Pancreas (tissue), 10 donors: ENCODE measurements around the gene GBX1. TPM values are rescaled to one million over a fixed set of nuclear protein-coding genes. Genes with fewer than 3 reads are reported as not detected.

ENCODE experiments used
- ATAC-seq, 4 donors: fragments of 200-7000 bp; cut with Tn5 transposase; one replicate each; pipeline versions ENCODE4 v1.8.0 to v1.9.1; 2020; ENCODE audit warnings: mild to moderate bottlenecking in 4 of 4, moderate library complexity in 4 of 4
- DNase-seq, 6 donors: peaks; one replicate each; pipeline ENCODE4 v3.0.0-alpha.2; 2020
- FAIRE-seq: peaks from 2 replicates; lab custom pipeline; 2012; peaks lifted over from hg19 to GRCh38; lab: Jason Lieb, UNC
- H3K27ac ChIP-seq, 4 donors: fragments of 200-600 bp; sonication (generic); 1 replicate in 3 of 4; 2 replicates in 1 of 4; pipeline versions ENCODE4 v1.5.0 to v1.8.0; 2020
- H3K27me3 ChIP-seq, 4 donors: fragments of 200-600 bp; one replicate each; pipeline ENCODE4 v1.8.0; 2021
- H3K36me3 ChIP-seq, 3 donors: fragments of 200-600 bp; sonication (generic) in 1 of 3; one replicate each; pipeline versions ENCODE4 v1.5.0 to v1.8.0; 2020 to 2021
- H3K4me1 ChIP-seq, 3 donors: fragments of 200-600 bp; one replicate each; pipeline ENCODE4 v1.8.0; 2021
- H3K4me3 ChIP-seq, 4 donors: fragments of 200-600 bp; sonication (generic) in 2 of 4; one replicate each; pipeline versions ENCODE4 v1.5.0 to v1.8.0; 2020 to 2021
- H3K9me3 ChIP-seq, 4 donors: fragments of 200-600 bp; one replicate each; pipeline ENCODE4 v1.8.0; 2021
- WGBS, 2 donors: extraction: QIAGEN DNeasy Blood & Tissue Kit; methylation state at CpG; one replicate each; pipeline ENCODE4 v1.1.7; 2013; 5-methylcytosine and 5-hydroxymethylcytosine counted together
- intact Hi-C, 3 donors: fragments of 100-400 bp; cut with DNase I; formaldehyde crosslinking; loops; one replicate each; pipeline versions ENCODE4 v1.11.1 to v1.14.2; 2022
- polyA plus RNA-seq, 2 donors: library from polyadenylated mRNA; stranded (reverse); fragments of 200-250 nt; gene quantifications; one replicate each; pipeline ENCODE4 v1.2.3, GENCODE V29; 2013
- total RNA-seq, 6 donors: library from RNA; stranded (reverse); fragmentation: NEBNext Ultra II Directional in 4 of 6; extraction: Animal tissue kit (Norgen Biotek cat#: 25700) in 4 of 6; gene quantifications; one replicate each; pipeline versions ENCODE4 v1.2.1 to v1.2.4, GENCODE V29; 2021 to 2023
- TF ChIP-seq, protein P1 (sequence below), 4 donors: fragments of 200-600 bp; sonication (generic) in 3 of 4; IDR thresholded peaks; one replicate each; pipeline versions ENCODE4 v1.5.0 to v1.8.0; 2021; ENCODE audit warnings: antibody characterized with exemption in 4 of 4
- donor health status: healthy with polysubstance abuse.
- donor health status: DM: no; HTN: no; CAD: no; lungs with moderate emphysema.
- donor health status: DM: no; HTN: no; CAD: no.
- donor health status: control.
- donor health status: control.
- donor health status: Bipolar disorder and iron deficiency.
- donor health status: DM: yes; HTN: yes; CAD: no.
- donor health status: DM: no; HTN: no; CAD: no.
- donor health status: DM: no; HTN: no; CAD: no.
- donor health status: DM: yes; HTN: yes; CAD: no.

Gene GBX1
- total and polyA plus RNA-seq, 8 donors, result not detected

DNA sequence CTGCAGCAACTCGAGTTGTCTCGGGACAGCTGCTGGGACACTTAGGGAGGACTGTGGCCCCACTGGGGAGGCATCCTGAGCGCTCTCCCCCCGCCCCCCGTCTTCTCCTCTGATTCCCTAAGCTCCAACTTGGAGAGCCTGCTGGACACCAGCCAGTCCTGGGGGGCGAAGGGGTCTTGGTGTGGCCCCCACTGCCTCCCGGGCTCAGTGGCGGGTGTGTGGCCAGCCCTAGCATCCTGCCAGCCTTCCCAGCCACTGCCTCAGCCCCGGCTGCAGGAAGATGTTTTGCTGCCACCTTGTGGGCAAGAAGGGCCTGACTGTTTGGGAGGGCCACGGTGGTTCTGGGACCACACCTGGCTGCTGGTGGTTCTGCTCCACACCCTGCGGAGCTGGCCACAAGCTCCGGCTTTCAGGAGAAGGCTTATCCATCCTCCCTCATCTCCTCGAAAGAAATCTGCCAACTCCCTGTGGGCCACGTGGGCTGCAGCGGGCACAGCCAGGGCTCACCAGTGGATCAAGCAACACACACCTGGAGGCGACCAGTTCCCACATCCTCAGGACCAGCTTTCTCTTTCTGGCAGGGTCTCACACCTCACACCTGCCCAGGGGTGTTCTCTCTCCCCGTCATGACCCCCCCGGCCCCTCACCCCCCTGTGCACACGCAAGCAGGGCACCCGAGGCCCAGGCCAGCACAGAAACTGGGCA is 56.4 kb downstream of the GBX1 start:
- DNase-seq (peak; percentile 68 to 93 (median 84)), FAIRE-seq (no peak), ATAC-seq (peak; percentile 78 to 90 (median 82))
- Histone ChIP-seq H3K4me3 (no peak overlapping the region), H3K4me1 (peaks cover 4 to 20% (median 13%) of the 10 kb centered on the region in 3 donors), H3K27me3 (no peaks in the 10 kb centered on the region), H3K27ac (peak overlapping the region in 3 of 4 donors; percentile 12 to 55 (median 37)), H3K9me3 (no peaks in the 10 kb centered on the region), H3K36me3 (no peaks in the 10 kb centered on the region)
- WGBS, 2 donors, result 20 to 21% methylated on average over 19 to 20 of the region's 20 CpGs
- intact Hi-C loops, result loop anchor here in 1 of 3 donors (5.0 kb wide), 1 partner anchor 79 kb away; no protein-coding TSS in a partner anchor
- TF ChIP-seq, protein P1, sequence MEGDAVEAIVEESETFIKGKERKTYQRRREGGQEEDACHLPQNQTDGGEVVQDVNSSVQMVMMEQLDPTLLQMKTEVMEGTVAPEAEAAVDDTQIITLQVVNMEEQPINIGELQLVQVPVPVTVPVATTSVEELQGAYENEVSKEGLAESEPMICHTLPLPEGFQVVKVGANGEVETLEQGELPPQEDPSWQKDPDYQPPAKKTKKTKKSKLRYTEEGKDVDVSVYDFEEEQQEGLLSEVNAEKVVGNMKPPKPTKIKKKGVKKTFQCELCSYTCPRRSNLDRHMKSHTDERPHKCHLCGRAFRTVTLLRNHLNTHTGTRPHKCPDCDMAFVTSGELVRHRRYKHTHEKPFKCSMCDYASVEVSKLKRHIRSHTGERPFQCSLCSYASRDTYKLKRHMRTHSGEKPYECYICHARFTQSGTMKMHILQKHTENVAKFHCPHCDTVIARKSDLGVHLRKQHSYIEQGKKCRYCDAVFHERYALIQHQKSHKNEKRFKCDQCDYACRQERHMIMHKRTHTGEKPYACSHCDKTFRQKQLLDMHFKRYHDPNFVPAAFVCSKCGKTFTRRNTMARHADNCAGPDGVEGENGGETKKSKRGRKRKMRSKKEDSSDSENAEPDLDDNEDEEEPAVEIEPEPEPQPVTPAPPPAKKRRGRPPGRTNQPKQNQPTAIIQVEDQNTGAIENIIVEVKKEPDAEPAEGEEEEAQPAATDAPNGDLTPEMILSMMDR (IDR thresholded peaks at IDR 0.05), result peak; percentile 83 to 93 (median 89)

DNA sequence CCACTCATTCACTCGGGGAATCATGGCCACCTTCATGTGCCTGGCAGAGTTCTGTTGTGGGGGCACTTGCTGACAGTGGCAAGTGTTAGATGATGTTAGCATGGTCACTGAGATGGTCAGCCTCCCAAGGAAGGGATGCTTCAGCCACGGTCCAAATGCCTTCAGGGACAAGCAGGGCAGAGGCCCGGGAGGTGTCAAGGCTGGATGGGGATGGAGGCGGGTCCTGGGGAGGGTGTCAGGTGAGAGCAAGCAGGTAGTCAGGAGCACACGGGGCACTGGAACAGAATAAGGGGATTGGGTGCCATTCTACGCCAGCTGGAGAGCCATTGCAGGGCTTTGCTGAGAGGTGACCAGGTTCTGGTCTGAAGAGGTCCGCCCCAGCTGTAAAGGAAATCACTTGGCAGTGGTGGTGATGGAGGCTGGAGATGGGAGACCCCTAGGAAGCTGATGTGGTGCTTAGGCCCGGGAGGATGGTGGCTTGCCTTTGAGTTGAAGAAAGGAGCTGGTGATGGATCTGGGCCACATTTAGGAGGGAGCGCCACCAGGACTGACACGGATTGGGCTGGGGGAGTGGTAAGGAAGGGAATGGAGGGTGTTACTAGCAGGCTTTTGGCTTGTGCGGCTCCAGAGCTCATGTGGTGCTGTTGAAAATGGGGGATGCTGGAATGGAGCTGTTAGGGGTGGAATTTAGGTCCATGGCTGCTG is 57.1 kb downstream of the GBX1 start:
- Histone ChIP-seq H3K27ac (no peak overlapping the region), H3K36me3 (no peaks in the 10 kb centered on the region), H3K4me1 (peaks cover 4 to 20% (median 13%) of the 10 kb centered on the region in 3 donors), H3K27me3 (no peaks in the 10 kb centered on the region), H3K9me3 (no peaks in the 10 kb centered on the region), H3K4me3 (no peak overlapping the region)
- WGBS, 2 donors, result 62 to 70% methylated on average over 11 of the region's 11 CpGs
- TF ChIP-seq, protein P1 (IDR thresholded peaks at IDR 0.05), result no peak
- no peak for ATAC-seq
- no peak for FAIRE-seq
- intact Hi-C loops, result loop anchor here in 1 of 3 donors (5.0 kb wide), 1 partner anchor 78 kb away; no protein-coding TSS in a partner anchor
- peak in 1 of 6 donors; percentile 44 for DNase-seq

DNA sequence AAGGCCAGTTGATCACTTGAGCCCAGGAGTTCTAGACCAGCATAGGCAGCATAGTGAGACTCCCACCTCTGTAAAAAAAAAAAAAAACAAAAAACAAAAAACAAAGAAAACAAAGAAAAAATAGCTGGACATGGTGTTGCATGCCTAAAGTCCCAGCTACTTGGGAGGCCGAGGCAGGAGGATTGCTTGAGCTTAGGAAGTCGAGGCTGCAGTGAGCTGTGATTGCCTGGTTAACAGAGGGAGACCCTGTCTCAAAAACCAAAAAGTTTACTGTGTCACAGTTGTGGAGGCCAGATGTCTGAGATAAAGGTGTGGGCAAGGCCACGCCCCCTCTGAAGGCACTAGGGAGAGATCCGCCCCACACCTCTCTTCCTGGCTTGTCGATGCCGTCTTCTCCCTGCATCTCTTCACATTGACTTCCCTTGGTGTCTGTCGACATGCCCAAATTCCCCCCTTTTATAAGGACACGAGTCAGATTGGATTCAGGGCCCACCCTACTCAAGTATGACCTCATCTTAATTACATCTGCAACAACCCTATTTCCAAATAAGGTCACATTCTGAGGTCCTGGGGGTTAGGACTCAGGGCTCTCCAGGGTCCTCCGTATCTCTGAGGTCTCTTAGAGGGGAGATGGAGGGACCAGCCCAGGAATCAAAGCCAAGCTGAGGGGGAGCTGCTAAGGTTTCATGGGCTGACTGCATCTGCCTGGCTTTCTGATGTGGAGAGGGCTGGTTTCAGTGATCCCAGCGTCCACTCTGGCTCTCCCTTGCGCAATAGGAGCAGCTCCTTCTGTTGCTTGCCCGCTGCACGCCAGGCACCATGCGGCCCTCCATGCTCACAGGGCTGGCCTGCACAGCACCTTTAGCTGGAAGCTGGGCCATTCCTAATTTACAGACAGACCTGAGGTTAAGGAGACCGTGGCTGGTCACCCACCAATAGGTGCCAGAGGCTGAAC is 58.1 kb downstream of the GBX1 start:
- Histone ChIP-seq H3K27ac (no peak overlapping the region), H3K4me3 (no peak overlapping the region), H3K9me3 (no peaks in the 10 kb centered on the region), H3K27me3 (no peaks in the 10 kb centered on the region), H3K36me3 (no peaks in the 10 kb centered on the region), H3K4me1 (peaks cover 4 to 19% (median 13%) of the 10 kb centered on the region in 3 donors)
- WGBS, 2 donors, result 70 to 76% methylated on average over 14 to 15 of the region's 15 CpGs
- ATAC-seq (no peak), DNase-seq (peak in 1 of 6 donors; percentile 24), FAIRE-seq (no peak)
- intact Hi-C loops, result loop anchor here in 1 of 3 donors (5.0 kb wide), 1 partner anchor 77 kb away; no protein-coding TSS in a partner anchor
- TF ChIP-seq, protein P1 (IDR thresholded peaks at IDR 0.05), result no peak

DNA sequence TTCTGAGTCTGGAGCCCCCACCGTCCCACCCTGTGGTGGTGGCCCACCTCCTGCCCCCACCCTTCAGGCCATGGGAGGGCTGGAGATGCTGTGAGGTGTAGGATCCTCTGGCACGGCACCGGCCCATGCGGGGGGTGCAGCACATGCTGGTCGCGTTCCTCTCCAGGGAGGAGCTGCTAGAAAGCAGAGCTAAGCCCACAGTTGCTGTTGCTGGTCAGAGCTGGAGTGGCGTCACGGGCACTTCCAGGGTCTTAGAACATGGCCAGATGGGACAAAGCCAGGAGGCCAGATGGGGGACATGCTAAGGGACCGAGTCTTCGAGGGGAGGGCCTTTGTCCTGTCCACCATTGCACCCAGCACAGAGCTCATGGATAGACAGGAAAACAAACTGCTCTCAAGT is 59.6 kb downstream of the GBX1 start:
- Histone ChIP-seq H3K36me3 (no peaks in the 10 kb centered on the region), H3K27me3 (no peaks in the 10 kb centered on the region), H3K27ac (no peak overlapping the region), H3K4me3 (no peak overlapping the region), H3K9me3 (no peaks in the 10 kb centered on the region), H3K4me1 (peaks cover 0 to 11% (median 6%) of the 10 kb centered on the region in 3 donors)
- WGBS, 2 donors, result 89 to 93% methylated on average over 10 of the region's 10 CpGs
- peak in 2 of 6 donors; percentile 25 to 53 for DNase-seq
- no peak for FAIRE-seq
- TF ChIP-seq, protein P1 (IDR thresholded peaks at IDR 0.05), result no peak
- ATAC-seq, result no peak
- intact Hi-C loops, result no loop called here
